Mesenchymal stem cell (in vitro differentiated cells and primary cell): ENCODE results near the gene CACNA1I.

Experiments
- DNase-seq: peaks from one replicate; pipeline ENCODE4 v3.0.0-alpha.2; 2013
- H2AFZ ChIP-seq: one replicate; pipeline ENCODE4 v1.6.1; 2013; ENCODE audit warnings: low read depth, mild to moderate bottlenecking, control low read depth, inconsistent platforms, low read length, moderate library complexity
- H2AK5ac ChIP-seq: 2 replicates; pipeline ENCODE4 v1.6.1; 2013; ENCODE audit warnings: low read length, moderate library complexity, mild to moderate bottlenecking, inconsistent platforms; ENCODE audit not compliant: severe bottlenecking
- H2BK120ac ChIP-seq: one replicate; pipeline ENCODE4 v1.6.1; 2013; ENCODE audit warnings: low read depth, mild to moderate bottlenecking, inconsistent platforms, low read length, moderate library complexity
- H2BK12ac ChIP-seq, 2 experiments: one replicate each; pipeline ENCODE4 v1.6.1; 2013; ENCODE audit warnings: inconsistent platforms in 2 of 2, low read length in 2 of 2, mild to moderate bottlenecking in 2 of 2, moderate library complexity in 2 of 2, control low read depth in 1 of 2
- H2BK15ac ChIP-seq: one replicate; pipeline ENCODE4 v1.6.1; 2013; ENCODE audit warnings: mild to moderate bottlenecking, low read depth, inconsistent platforms; ENCODE audit not compliant: poor library complexity, severe bottlenecking
- H2BK5ac ChIP-seq: 2 replicates; pipeline ENCODE4 v1.6.1; 2013; ENCODE audit warnings: low read depth, mild to moderate bottlenecking, low read length, control low read depth, inconsistent platforms; ENCODE audit not compliant: poor library complexity, severe bottlenecking
- H3K14ac ChIP-seq, 2 experiments: one replicate each; pipeline ENCODE4 v1.6.1; 2013; ENCODE audit warnings: inconsistent platforms in 2 of 2, low read length in 2 of 2, control low read depth in 1 of 2, mild to moderate bottlenecking in 1 of 2, moderate library complexity in 1 of 2
- H3K18ac ChIP-seq, 2 experiments: one replicate each; pipeline ENCODE4 v1.6.1; 2013; ENCODE audit warnings: inconsistent platforms in 2 of 2, low read length in 2 of 2, control low read depth in 1 of 2, low read depth in 1 of 2, mild to moderate bottlenecking in 1 of 2
- H3K23ac ChIP-seq, 2 experiments: one replicate each; pipeline ENCODE4 v1.6.1; 2013; ENCODE audit warnings: inconsistent platforms in 2 of 2, low read length in 2 of 2, mild to moderate bottlenecking in 2 of 2, moderate library complexity in 2 of 2, control low read depth in 1 of 2
- H3K27ac ChIP-seq: 2 replicates; pipeline ENCODE4 v1.5.1; 2013; ENCODE audit warnings: mild to moderate bottlenecking, moderate library complexity, low read length, control low read depth, inconsistent platforms; ENCODE audit not compliant: poor library complexity, severe bottlenecking
- H3K27me3 ChIP-seq, 2 experiments: 2 replicates each; pipeline versions ENCODE4 v1.6.1 to v1.7.0; 2013; ENCODE audit warnings: low read length in 2 of 2, mild to moderate bottlenecking in 2 of 2, moderate library complexity in 2 of 2, control low read depth in 1 of 2, inconsistent platforms in 1 of 2; ENCODE audit not compliant: control insufficient read depth in 1 of 2, insufficient read depth in 1 of 2
- H3K36me3 ChIP-seq, 2 experiments: 2 replicates each; pipeline versions ENCODE4 v1.6.1 to v1.7.0; 2013; ENCODE audit warnings: low read length in 2 of 2, control low read depth in 1 of 2, inconsistent platforms in 1 of 2, low read depth in 1 of 2, mild to moderate bottlenecking in 1 of 2; ENCODE audit not compliant: insufficient read depth in 2 of 2, control insufficient read depth in 1 of 2
- H3K4ac ChIP-seq, 2 experiments: one replicate each; pipeline ENCODE4 v1.6.1; 2013; ENCODE audit warnings: inconsistent platforms in 2 of 2, low read length in 2 of 2, mild to moderate bottlenecking in 2 of 2, moderate library complexity in 2 of 2, control low read depth in 1 of 2, low read depth in 1 of 2
- H3K4me1 ChIP-seq: 2 replicates; pipeline ENCODE4 v1.6.1; 2013; ENCODE audit warnings: low read depth, low read length, control low read depth; ENCODE audit not compliant: control insufficient read depth, insufficient read depth
- H3K4me2 ChIP-seq: 2 replicates; pipeline ENCODE4 v1.6.1; 2013; ENCODE audit warnings: low read length, mild to moderate bottlenecking, inconsistent platforms; ENCODE audit not compliant: poor library complexity, severe bottlenecking
- H3K4me3 ChIP-seq, 2 experiments: 2 replicates each; pipeline versions ENCODE4 v1.5.1 to v1.7.0; 2013; ENCODE audit warnings: low read length in 2 of 2, mild to moderate bottlenecking in 2 of 2, control low read depth in 1 of 2, low read depth in 1 of 2; ENCODE audit not compliant: insufficient read depth in 1 of 2
- H3K79me1 ChIP-seq: replicated peaks from 2 replicates; pipeline ENCODE4 v1.6.1; 2013; ENCODE audit warnings: mild to moderate bottlenecking, control low read depth, low read length, inconsistent platforms; ENCODE audit not compliant: poor library complexity, severe bottlenecking
- H3K9ac ChIP-seq: 2 replicates; pipeline ENCODE4 v1.7.0; 2013; ENCODE audit warnings: mild to moderate bottlenecking, low read length, moderate library complexity
- H3K9me3 ChIP-seq: 2 replicates; pipeline ENCODE4 v1.7.0; 2013; ENCODE audit warnings: mild to moderate bottlenecking, low read length; ENCODE audit not compliant: control insufficient read depth
- H4K8ac ChIP-seq: one replicate; pipeline ENCODE4 v1.6.1; 2013; ENCODE audit warnings: inconsistent platforms, mild to moderate bottlenecking, low read length, moderate library complexity
- H4K91ac ChIP-seq: one replicate; pipeline ENCODE4 v1.6.1; 2013; ENCODE audit warnings: mild to moderate bottlenecking, low read length, inconsistent platforms
- WGBS: methylation state at CpG from one replicate; pipeline ENCODE4 v1.1.7; 2013; ENCODE audit warnings: mixed read lengths; 5-methylcytosine and 5-hydroxymethylcytosine counted together

Gene CACNA1I

DNA sequence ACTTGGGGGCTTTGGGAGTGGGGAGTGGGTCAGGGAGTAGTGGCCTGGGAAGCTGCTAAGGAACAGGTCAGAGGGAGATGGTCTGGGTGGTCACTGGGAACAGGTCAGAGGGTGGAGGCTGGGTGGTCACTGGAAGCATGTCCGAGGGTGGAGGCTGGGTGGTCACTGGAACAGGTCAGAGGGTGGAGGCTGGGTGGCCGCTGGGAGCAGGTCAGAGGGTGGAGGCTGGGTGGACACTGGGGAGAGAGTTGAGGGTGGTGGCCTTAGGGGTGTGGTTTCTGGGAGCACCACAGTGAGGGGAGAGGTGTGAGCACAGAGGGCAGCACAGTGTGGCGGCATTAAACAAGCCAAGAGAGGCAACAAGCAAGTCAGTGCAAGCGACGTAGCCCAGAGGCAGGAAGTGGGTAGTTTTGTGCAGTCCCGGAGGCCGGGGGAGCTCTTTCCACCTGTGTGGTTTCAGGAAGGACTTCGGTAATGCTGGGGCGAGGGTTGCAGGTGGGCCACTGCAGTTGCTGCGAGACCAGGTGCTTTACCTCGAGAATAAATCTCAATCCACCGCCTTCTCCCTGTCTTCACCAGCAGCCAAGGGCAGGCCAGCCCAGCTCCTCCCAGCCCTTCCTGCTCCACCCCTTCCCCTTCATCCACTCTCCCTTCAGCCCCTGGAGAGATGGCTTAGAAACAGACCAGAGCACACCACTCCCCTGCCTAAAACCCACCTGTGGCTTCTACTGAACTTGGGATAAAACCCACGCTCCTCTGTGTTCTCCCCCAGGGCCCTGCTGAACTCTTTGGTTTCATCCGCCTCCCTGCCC lies 3.2 kb upstream of the CACNA1I start:
- Histone ChIP-seq H3K4me1 (no peaks in the 10 kb centered on the region), H3K4ac (no peak overlapping the region), H2AFZ (no peak overlapping the region), H3K23ac (no peak overlapping the region), H4K91ac (peak overlapping the region; percentile 41), H3K14ac (no peak overlapping the region), H2BK5ac (no peak overlapping the region), H3K9me3 (peaks cover 2% of the 10 kb centered on the region), H3K36me3 (no peaks in the 10 kb centered on the region), H3K27me3 (peaks cover 12 to 47% of the 10 kb centered on the region in 2 experiments), H3K4me3 (no peak overlapping the region), H3K79me1 (no peaks in the 10 kb centered on the region), H2BK15ac (no peak overlapping the region), H2BK120ac (no peak overlapping the region), H2BK12ac (no peak overlapping the region), H3K18ac (no peak overlapping the region), H2AK5ac (no peak overlapping the region), H3K9ac (no peak overlapping the region), H3K27ac (no peak overlapping the region), H4K8ac (no peak overlapping the region), H3K4me2 (no peak overlapping the region)
- WGBS = 71% methylated on average over 14 of the region's 14 CpGs
- no peak for DNase-seq

DNA sequence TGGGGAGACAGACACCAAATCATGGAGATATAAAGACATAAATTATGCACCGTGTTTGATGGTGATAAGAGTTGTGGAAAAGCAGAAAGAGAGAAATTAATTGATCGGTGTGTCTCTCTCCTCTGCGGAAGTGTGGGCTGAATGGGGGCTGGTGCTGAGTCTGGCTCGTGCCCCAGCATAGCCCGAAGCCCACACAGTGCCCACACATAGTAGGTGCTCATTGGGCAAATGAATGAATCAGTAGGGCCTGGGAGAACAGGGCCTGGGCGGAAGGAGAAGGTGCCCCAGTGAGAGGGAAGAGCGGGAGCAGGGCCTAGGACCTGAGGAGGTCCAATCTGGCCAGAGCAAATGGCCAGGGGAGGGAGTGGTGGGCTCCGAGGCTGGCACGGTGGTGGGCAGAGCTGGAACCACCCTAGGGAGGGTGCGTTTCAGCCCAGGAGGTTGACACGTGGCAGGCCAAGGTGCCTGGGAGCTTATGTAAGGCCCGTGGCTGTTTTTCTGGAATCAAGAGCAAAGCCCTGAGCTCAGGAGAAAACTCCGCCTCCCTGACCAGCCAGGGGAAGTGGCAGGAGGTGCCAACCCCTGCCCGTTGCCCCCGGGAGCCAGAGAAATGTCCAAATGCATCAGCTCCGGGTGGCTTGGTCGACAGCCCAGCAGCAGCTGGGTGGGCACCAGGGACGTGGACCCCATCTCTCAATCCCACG lies 2.1 kb upstream of the CACNA1I start:
- WGBS = 83% methylated on average over 19 of the region's 19 CpGs

DNA sequence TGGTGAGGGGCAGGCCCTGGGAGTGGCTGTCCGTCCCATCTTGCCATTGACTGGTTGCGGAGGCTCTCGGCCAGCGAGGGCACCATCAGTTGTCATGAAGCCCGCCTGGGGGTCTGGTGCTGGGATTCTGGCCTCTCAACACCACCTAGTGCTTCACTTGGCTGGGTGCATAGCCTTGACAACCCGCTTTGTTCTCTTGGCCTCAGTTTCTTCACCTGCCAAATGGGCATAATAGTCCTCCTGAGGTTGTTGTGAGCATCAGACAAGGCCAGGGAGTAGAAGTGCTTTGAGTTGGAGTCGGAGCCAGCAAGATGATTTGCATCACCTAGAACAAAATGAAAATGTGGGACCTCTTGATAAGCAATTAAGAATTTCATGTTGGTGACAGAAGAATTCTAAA lies 1.5 kb upstream of the CACNA1I start:
- no peak overlapping the region for H4K91ac ChIP-seq
- H2BK5ac ChIP-seq = no peak overlapping the region
- no peak overlapping the region for H2BK120ac ChIP-seq
- peaks cover 5% of the 10 kb centered on the region for H3K4me1 ChIP-seq
- 97% methylated on average over 7 of the region's 7 CpGs for WGBS
- H3K4me2 ChIP-seq = no peak overlapping the region
- no peak overlapping the region for H4K8ac ChIP-seq
- H3K9ac ChIP-seq = no peak overlapping the region
- peaks cover 0 to 30% of the 10 kb centered on the region in 2 experiments for H3K27me3 ChIP-seq
- H2AK5ac ChIP-seq = no peak overlapping the region
- H3K18ac ChIP-seq = no peak overlapping the region
- H3K23ac ChIP-seq = no peak overlapping the region
- H2BK12ac ChIP-seq = no peak overlapping the region
- no peak overlapping the region for H3K4ac ChIP-seq
- peaks cover 2% of the 10 kb centered on the region for H3K9me3 ChIP-seq
- H3K27ac ChIP-seq = no peak overlapping the region
- H3K79me1 ChIP-seq = no peaks in the 10 kb centered on the region
- no peaks in the 10 kb centered on the region for H3K36me3 ChIP-seq
- H2AFZ ChIP-seq = no peak overlapping the region
- no peak overlapping the region for H3K14ac ChIP-seq
- H3K4me3 ChIP-seq = no peak overlapping the region
- DNase-seq = no peak
- H2BK15ac ChIP-seq = no peak overlapping the region

More for the DNA sequence above, 2.1 kb upstream of the CACNA1I start:
- H3K23ac ChIP-seq = no peak overlapping the region
- DNase-seq = no peak
- no peaks in the 10 kb centered on the region for H3K36me3 ChIP-seq
- H3K14ac ChIP-seq = no peak overlapping the region
- H3K4me1 ChIP-seq = peaks cover under 1% of the 10 kb centered on the region
- H2AFZ ChIP-seq = no peak overlapping the region
- H3K18ac ChIP-seq = no peak overlapping the region
- no peak overlapping the region for H2BK12ac ChIP-seq
- H2AK5ac ChIP-seq = no peak overlapping the region
- no peak overlapping the region for H2BK120ac ChIP-seq
- peaks cover under 1 to 36% of the 10 kb centered on the region in 2 experiments for H3K27me3 ChIP-seq
- no peak overlapping the region for H3K27ac ChIP-seq
- H3K9me3 ChIP-seq = peaks cover 2% of the 10 kb centered on the region
- H2BK15ac ChIP-seq = no peak overlapping the region
- no peak overlapping the region for H3K4me2 ChIP-seq
- H2BK5ac ChIP-seq = no peak overlapping the region
- H3K4me3 ChIP-seq = no peak overlapping the region
- H4K91ac ChIP-seq = no peak overlapping the region
- H3K79me1 ChIP-seq = no peaks in the 10 kb centered on the region
- H3K9ac ChIP-seq = no peak overlapping the region
- no peak overlapping the region for H3K4ac ChIP-seq
- no peak overlapping the region for H4K8ac ChIP-seq

DNA sequence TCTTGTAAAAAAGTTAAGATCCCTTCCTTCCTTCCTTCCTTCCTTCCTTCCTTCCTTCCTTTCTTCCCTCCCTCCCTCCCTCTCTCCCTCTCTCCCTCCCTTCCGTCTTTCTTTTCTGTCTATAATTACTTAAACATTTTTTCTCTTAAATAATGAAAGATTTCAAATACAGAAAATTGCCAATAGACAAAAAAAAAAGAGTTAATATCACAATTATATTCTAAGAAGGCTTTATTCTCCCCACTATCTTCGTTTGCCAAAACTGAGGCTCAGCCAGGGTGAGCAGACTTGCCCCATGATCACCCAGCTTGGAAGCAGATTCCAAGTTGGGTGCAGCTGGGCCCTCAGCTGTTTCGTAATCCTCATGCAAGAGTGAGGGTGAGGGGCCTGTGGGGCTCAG lies 327 bp upstream of the CACNA1I start:
- no peak overlapping the region for H4K91ac ChIP-seq
- H3K4me1 ChIP-seq = peaks cover 17% of the 10 kb centered on the region
- H3K27ac ChIP-seq = no peak overlapping the region
- 53% methylated on average over 2 of the region's 3 CpGs for WGBS
- H3K4me2 ChIP-seq = no peak overlapping the region
- no peak overlapping the region for H2BK12ac ChIP-seq
- H2AK5ac ChIP-seq = no peak overlapping the region
- H4K8ac ChIP-seq = no peak overlapping the region
- H2AFZ ChIP-seq = no peak overlapping the region
- no peak overlapping the region for H3K23ac ChIP-seq
- H3K4me3 ChIP-seq = no peak overlapping the region
- DNase-seq = no peak
- no peak overlapping the region for H3K4ac ChIP-seq
- H3K36me3 ChIP-seq = no peaks in the 10 kb centered on the region
- H3K18ac ChIP-seq = no peak overlapping the region
- H3K79me1 ChIP-seq = no peaks in the 10 kb centered on the region
- no peak overlapping the region for H2BK5ac ChIP-seq
- no peak overlapping the region for H2BK120ac ChIP-seq
- H3K9ac ChIP-seq = no peak overlapping the region
- no peak overlapping the region for H2BK15ac ChIP-seq
- H3K27me3 ChIP-seq = peaks cover 0 to 28% of the 10 kb centered on the region in 2 experiments
- peaks cover 2% of the 10 kb centered on the region for H3K9me3 ChIP-seq
- no peak overlapping the region for H3K14ac ChIP-seq
